ENCODE results near the gene SMAGP.
"Not testable (repeated sequence)": the region's sequence is repeated elsewhere in the genome, so short reads cannot be mapped to it uniquely, and the experiment has no call there.

SMAGP gene

GRCh38 chr12:51270067-51270950 is at the start of gene SMAGP:
Gene SMAGP (minus strand): TSS chr12:51270415. CDS start chr12:51269278, 1,137 bp downstream.
- peak; percentile 27 for DNase-seq (ENCODE audit: low read depth)

GRCh38 chr12:51318846-51319599 is 48.8 kb upstream of the SMAGP start:
- peak; percentile 29 for DNase-seq (ENCODE audit: low read depth)

GRCh38 chr12:51318057-51318806 is 48.0 kb upstream of the SMAGP start:
- DNase-seq (ENCODE audit: low read depth) = not testable (repeated sequence)

- no peak for DNase-seq (ENCODE audit: low read depth)
These were observed 41.2 kb upstream of the SMAGP start for GRCh38 chr12:51311389-51311788.

- no peak for DNase-seq (ENCODE audit: low read depth)
These were observed 37.7 kb upstream of the SMAGP start for GRCh38 chr12:51307655-51308593.

GRCh38 chr12:51306507-51306906 is 36.3 kb upstream of the SMAGP start:
- DNase-seq (ENCODE audit: low read depth) = no peak

GRCh38 chr12:51300768-51301167 is 30.6 kb upstream of the SMAGP start:
- DNase-seq (ENCODE audit: low read depth) = not testable (repeated sequence)

- no peak for DNase-seq (ENCODE audit: low read depth)
These were observed 25.4 kb upstream of the SMAGP start for GRCh38 chr12:51295651-51296050.

GRCh38 chr12:51294097-51294496 is 23.9 kb upstream of the SMAGP start:
- not testable (repeated sequence) for DNase-seq (ENCODE audit: low read depth)

GRCh38 chr12:51293696-51294095 is 23.5 kb upstream of the SMAGP start:
- no peak for DNase-seq (ENCODE audit: low read depth)

GRCh38 chr12:51291603-51292513 is 21.6 kb upstream of the SMAGP start:
- not testable (repeated sequence) for DNase-seq (ENCODE audit: low read depth)

GRCh38 chr12:51285843-51286242 is 15.6 kb upstream of the SMAGP start:
- DNase-seq (ENCODE audit: low read depth) = no peak

GRCh38 chr12:51281202-51281924 is 11.1 kb upstream of the SMAGP start:
- DNase-seq (ENCODE audit: low read depth) = no peak

GRCh38 chr12:51275088-51275487 is 4.9 kb upstream of the SMAGP start:
- DNase-seq (ENCODE audit: low read depth) = no peak

GRCh38 chr12:51272810-51273209 is 2.6 kb upstream of the SMAGP start:
- DNase-seq (ENCODE audit: low read depth) = not testable (repeated sequence)

- no peak for DNase-seq (ENCODE audit: low read depth)
These were observed 820 bp upstream of the SMAGP start for GRCh38 chr12:51270951-51271518.

- DNase-seq (ENCODE audit: low read depth) = peak; percentile 43
These were observed 795 bp downstream of the SMAGP start for GRCh38 chr12:51269174-51270066.

- DNase-seq (ENCODE audit: low read depth) = no peak
These were observed 5.2 kb downstream of the SMAGP start for GRCh38 chr12:51265024-51265423.
